ENCODE data around the gene CCDC85C. TPM values are rescaled to one million over a fixed set of nuclear protein-coding genes. Genes with fewer than 3 reads are reported as not detected.

The CCDC85C gene
- total and polyA plus RNA-seq, 8 donors: 10.5 to 28.6 (median 15.9) TPM

DNA sequence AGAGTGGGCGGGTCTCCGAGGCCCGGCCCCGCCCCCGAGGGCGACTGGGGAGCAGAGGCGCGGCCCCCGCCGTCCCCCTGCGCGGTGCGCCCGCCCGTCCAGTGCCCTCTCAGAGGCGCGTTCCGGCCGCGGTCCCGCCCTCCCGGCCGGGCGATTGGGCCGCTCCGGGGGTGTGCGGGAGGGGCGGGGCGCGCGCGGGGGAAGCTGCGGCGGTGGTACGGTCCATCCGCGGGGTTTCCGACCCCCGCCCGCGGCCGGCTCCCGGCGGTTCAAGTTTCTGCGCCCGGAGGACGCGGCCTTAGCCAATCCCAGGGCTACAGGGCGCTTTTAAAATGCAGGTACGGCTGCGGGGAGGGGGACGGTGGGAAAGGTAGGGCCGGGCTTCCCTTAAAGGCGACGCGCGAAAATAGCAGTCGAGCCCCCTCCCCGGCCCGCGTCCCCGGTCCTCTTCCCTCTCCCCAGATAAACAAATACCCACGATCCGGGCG is 315 bp upstream of the CCDC85C start:
- TF ChIP-seq POLR2AphosphoS5 (IDR thresholded peaks at IDR 0.05): peak; percentile 20 to 58 (median 28)
- TF ChIP-seq, protein P1, sequence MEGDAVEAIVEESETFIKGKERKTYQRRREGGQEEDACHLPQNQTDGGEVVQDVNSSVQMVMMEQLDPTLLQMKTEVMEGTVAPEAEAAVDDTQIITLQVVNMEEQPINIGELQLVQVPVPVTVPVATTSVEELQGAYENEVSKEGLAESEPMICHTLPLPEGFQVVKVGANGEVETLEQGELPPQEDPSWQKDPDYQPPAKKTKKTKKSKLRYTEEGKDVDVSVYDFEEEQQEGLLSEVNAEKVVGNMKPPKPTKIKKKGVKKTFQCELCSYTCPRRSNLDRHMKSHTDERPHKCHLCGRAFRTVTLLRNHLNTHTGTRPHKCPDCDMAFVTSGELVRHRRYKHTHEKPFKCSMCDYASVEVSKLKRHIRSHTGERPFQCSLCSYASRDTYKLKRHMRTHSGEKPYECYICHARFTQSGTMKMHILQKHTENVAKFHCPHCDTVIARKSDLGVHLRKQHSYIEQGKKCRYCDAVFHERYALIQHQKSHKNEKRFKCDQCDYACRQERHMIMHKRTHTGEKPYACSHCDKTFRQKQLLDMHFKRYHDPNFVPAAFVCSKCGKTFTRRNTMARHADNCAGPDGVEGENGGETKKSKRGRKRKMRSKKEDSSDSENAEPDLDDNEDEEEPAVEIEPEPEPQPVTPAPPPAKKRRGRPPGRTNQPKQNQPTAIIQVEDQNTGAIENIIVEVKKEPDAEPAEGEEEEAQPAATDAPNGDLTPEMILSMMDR (IDR thresholded peaks at IDR 0.05): no peak
- no peak for TF ChIP-seq POLR2A (IDR thresholded peaks at IDR 0.05)
- no peak for TF ChIP-seq EP300 (IDR thresholded peaks at IDR 0.05)
- no peaks in the 10 kb centered on the region for H3K36me3 ChIP-seq
- H3K27me3 ChIP-seq: peaks cover 0 to 24% (median 3%) of the 10 kb centered on the region in 3 donors
- no peaks in the 10 kb centered on the region for H3K9me3 ChIP-seq
- peak; percentile 97 to 98 for DNase-seq
- intact Hi-C loops (cut with DNase I; ENCODE audit: low total_unique reads): loop anchor here (5.0 kb wide), 1 partner anchor 37 kb away; no protein-coding TSS in a partner anchor
- H3K27ac ChIP-seq: peak overlapping the region; percentile 90 to 96 (median 92)
- H3K4me3 ChIP-seq: peak overlapping the region; percentile 67 to 87 (median 78)
- WGBS, 5 donors: 0 to 1% (median 1%) methylated on average over 36 to 63 of the region's 65 CpGs; no CpG with 5 or more reads in 1 of the 5 donors
- H3K4me1 ChIP-seq: peaks cover 44 to 63% (median 59%) of the 10 kb centered on the region in 4 donors

DNA sequence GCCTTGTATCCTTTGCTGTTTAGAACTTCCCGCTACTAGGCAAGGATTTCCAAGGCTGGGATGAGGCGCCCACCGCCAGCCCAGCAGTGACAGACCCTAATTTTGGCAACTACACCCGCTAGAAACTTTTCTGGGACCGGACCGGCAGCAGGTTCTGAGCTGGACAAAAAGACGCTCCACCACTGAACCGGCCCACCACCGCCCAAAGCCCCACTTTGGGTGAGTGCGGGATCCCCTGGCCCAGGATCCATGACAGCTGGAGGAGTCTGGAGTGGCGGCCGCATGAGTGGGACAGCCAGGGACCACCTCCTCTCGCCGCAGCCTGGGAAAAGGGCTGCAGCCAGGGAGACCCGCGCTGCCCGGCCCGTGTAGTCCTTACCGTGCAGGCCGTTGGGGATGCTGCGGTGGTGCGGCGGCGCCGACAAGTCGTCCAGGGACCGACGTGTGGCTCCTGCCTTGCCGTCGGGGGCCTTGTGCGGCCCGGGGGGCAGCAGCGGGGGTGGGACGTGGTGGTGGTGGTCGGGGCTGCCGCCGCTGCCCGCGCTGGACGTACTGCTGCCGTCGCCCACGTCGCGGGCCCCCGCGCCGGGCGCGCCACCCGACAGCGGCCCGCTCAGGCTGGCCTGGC is 1.1 kb downstream of the CCDC85C start:
- intact Hi-C loops (cut with DNase I; ENCODE audit: low total_unique reads): loop anchor here (5.0 kb wide), 1 partner anchor 36 kb away; no protein-coding TSS in a partner anchor
- Histone ChIP-seq H3K9me3 (no peaks in the 10 kb centered on the region), H3K27ac (peak overlapping the region; percentile 76 to 94 (median 86)), H3K27me3 (peaks cover 0 to 24% (median 3%) of the 10 kb centered on the region in 3 donors), H3K4me1 (peaks cover 58 to 77% (median 71%) of the 10 kb centered on the region in 4 donors), H3K4me3 (peak overlapping the region; percentile 67 to 87 (median 78)), H3K36me3 (no peaks in the 10 kb centered on the region)
- DNase-seq: peak in 1 of 2 donors; percentile 51
- TF ChIP-seq, protein P1 (IDR thresholded peaks at IDR 0.05): no peak
- TF ChIP-seq EP300 (IDR thresholded peaks at IDR 0.05): no peak
- no peak for TF ChIP-seq POLR2A (IDR thresholded peaks at IDR 0.05)
- TF ChIP-seq POLR2AphosphoS5 (IDR thresholded peaks at IDR 0.05): no peak
- WGBS, 5 donors: 5 to 36% (median 19%) methylated on average over 9 to 53 of the region's 53 CpGs

DNA sequence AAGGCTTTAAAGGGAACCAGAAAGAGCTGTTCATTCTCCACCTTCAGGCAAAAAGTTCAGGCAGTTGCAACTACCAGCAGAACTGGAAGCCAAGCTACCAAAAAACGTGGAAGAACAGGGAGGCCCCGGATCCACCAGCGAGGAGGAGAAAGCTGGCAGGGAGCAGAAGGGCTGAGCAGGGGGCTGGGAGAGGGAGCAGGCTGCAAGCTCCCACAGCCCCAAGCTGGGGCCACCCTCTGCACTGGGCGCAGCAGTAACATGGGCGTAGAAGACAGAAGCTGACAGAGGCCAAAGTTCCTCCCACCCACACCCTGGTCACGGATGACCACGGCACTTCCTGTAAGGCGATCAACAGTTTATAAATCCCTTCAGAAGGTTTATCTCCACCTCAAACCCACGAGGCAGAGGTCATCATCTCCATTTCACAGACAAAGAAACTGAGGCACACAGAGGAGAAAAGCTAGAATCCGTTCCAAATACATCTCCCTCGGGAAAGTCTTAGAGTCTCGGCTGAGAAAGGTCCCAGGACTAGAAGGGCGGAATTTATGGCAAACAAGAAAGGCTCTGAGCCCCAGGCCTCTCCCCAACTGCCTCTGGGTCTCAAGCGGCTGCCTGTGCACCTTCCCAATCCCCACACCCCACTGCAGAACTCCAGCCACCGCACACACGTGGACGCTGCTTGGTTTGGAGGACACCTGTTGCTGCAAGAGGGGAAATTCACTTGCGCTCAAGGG is 1.8 kb downstream of the CCDC85C start:
- H3K36me3 ChIP-seq: no peaks in the 10 kb centered on the region
- H3K27ac ChIP-seq: peak overlapping the region; percentile 76 to 94 (median 86)
- peak overlapping the region; percentile 67 to 87 (median 78) for H3K4me3 ChIP-seq
- peaks cover 65 to 84% (median 78%) of the 10 kb centered on the region in 4 donors for H3K4me1 ChIP-seq
- TF ChIP-seq POLR2AphosphoS5 (IDR thresholded peaks at IDR 0.05): no peak
- intact Hi-C loops (cut with DNase I; ENCODE audit: low total_unique reads): loop anchor here (5.0 kb wide), 1 partner anchor 35 kb away; no protein-coding TSS in a partner anchor
- no peaks in the 10 kb centered on the region for H3K9me3 ChIP-seq
- WGBS, 5 donors: 12 to 25% (median 22%) methylated on average over 15 to 18 of the region's 18 CpGs
- peak; percentile 38 to 77 for DNase-seq
- H3K27me3 ChIP-seq: peaks cover 0 to 24% (median 3%) of the 10 kb centered on the region in 3 donors

DNA sequence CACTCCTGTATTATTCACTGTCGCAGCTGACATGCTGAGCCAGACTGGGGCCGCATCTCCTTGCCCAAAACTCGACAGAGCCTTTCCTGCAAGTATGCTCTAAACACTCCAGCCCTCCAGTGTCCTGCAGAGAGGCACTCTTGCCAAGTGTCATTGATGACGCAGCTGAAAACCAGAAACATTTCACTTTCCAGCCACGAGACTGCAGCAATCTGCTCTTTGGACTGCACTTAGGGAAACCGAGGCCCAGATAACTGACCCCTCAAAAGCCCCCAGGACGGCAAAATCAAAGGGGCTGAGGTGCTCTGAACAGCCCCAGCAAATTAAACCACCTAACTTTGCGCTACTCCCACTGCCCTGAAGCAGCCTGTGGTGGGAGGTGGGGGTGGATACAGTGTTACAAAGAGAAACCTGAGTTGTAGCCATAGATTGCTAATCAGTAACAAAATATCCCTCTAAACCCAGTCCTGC is 2.6 kb downstream of the CCDC85C start:
- TF ChIP-seq POLR2AphosphoS5 (IDR thresholded peaks at IDR 0.05) (peak in 1 of 3 donors; percentile 8), POLR2A (IDR thresholded peaks at IDR 0.05) (no peak), EP300 (IDR thresholded peaks at IDR 0.05) (no peak)
- TF ChIP-seq, protein P1 (IDR thresholded peaks at IDR 0.05): no peak
- peak overlapping the region; percentile 67 to 87 (median 78) for H3K4me3 ChIP-seq
- H3K27ac ChIP-seq: peak overlapping the region; percentile 76 to 94 (median 86)
- intact Hi-C loops (cut with DNase I; ENCODE audit: low total_unique reads): loop anchor here (5.0 kb wide), 1 partner anchor 34 kb away; no protein-coding TSS in a partner anchor
- peak in 1 of 2 donors; percentile 65 for DNase-seq
- H3K27me3 ChIP-seq: peaks cover 0 to 24% (median 3%) of the 10 kb centered on the region in 3 donors
- no peaks in the 10 kb centered on the region for H3K9me3 ChIP-seq
- H3K4me1 ChIP-seq: peaks cover 73 to 89% (median 86%) of the 10 kb centered on the region in 4 donors
- H3K36me3 ChIP-seq: no peaks in the 10 kb centered on the region
- 31 to 49% (median 46%) methylated on average over 8 of the region's 8 CpGs for WGBS, 5 donors
